Hepatocyte (in vitro differentiated cells): ENCODE results near the gene SLCO3A1.

Experiments used
- EZH2phosphoT487 ChIP-seq: fragments of 200-600 bp; sonication (generic); IDR thresholded peaks from one replicate; pipeline ENCODE4 v1.6.1; 2018; ENCODE audit warnings: antibody characterized with exemption, mild to moderate bottlenecking, low read depth, moderate library complexity; ENCODE audit not compliant: unreplicated experiment, severe bottlenecking
- TF ChIP-seq, protein P1 (sequence below): fragments of 200-600 bp; sonication (generic); IDR thresholded peaks from 2 replicates; pipeline ENCODE4 v1.5.1; 2016; ENCODE audit warnings: antibody characterized with exemption, mild to moderate bottlenecking; ENCODE audit not compliant: poor library complexity

- TF ChIP-seq, protein P1, sequence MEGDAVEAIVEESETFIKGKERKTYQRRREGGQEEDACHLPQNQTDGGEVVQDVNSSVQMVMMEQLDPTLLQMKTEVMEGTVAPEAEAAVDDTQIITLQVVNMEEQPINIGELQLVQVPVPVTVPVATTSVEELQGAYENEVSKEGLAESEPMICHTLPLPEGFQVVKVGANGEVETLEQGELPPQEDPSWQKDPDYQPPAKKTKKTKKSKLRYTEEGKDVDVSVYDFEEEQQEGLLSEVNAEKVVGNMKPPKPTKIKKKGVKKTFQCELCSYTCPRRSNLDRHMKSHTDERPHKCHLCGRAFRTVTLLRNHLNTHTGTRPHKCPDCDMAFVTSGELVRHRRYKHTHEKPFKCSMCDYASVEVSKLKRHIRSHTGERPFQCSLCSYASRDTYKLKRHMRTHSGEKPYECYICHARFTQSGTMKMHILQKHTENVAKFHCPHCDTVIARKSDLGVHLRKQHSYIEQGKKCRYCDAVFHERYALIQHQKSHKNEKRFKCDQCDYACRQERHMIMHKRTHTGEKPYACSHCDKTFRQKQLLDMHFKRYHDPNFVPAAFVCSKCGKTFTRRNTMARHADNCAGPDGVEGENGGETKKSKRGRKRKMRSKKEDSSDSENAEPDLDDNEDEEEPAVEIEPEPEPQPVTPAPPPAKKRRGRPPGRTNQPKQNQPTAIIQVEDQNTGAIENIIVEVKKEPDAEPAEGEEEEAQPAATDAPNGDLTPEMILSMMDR, result no peak
- TF ChIP-seq EZH2phosphoT487, result no peak
Measured at GRCh38 chr15:91841861-91842260, 11.6 kb upstream of the SLCO3A1 start.
